RWPE1 (cell line): ENCODE measurements around the gene GLIS2.

ENCODE experiments used
- CTCF ChIA-PET: fragments of 350-600 bp; sonication (Branson Sonifier 250); formaldehyde crosslinking; extraction: SDS; loops from one replicate; lab custom pipeline; 2021; lab: Yijun Ruan, JAX
- POLR2A ChIA-PET: fragments of 400-600 bp; formaldehyde crosslinking; extraction: SDS; loops from one replicate; lab custom pipeline; 2020; ENCODE audit warnings: antibody characterized with exemption; ENCODE audit not compliant: low non-redundant PET; lab: Yijun Ruan, JAX
- DNase-seq: peaks from one replicate; pipeline ENCODE4 v3.0.0; 2012; ENCODE audit warnings: low spot score
- H3K27ac ChIP-seq: fragments of 450-650 bp; 2 replicates; pipeline ENCODE4 v1.5.1; 2017
- CTCF ChIP-seq: fragments of 450-650 bp; conservative IDR thresholded peaks from 2 replicates; pipeline ENCODE4 v1.5.1; 2017; ENCODE audit warnings: low read depth, mild to moderate bottlenecking

Gene GLIS2

GRCh38 chr16:4352843-4353242 lies 37.0 kb downstream of the GLIS2 start:
- POLR2A ChIA-PET: no interaction called here
- no peak for DNase-seq
- CTCF ChIA-PET: interaction anchor here (0.6 to 0.8 kb wide), 2 partner anchors 60 to 78 kb away, joined by 3 to 6 read pairs; no protein-coding TSS in a partner anchor
- TF ChIP-seq CTCF: no peak
- H3K27ac ChIP-seq: no peak overlapping the region

- CTCF ChIA-PET: interaction anchor here (0.8 kb wide), 1 partner anchor 78 kb away, joined by 6 read pairs; no protein-coding TSS in a partner anchor
- no peak for TF ChIP-seq CTCF
- H3K27ac ChIP-seq: no peak overlapping the region
- POLR2A ChIA-PET: no interaction called here
- no peak for DNase-seq
Measured at GRCh38 chr16:4353675-4354074, 37.8 kb downstream of the GLIS2 start.

- no peak for DNase-seq
- CTCF ChIA-PET: interaction anchor here (1.2 kb wide), 1 partner anchor 48 kb away, joined by 4 read pairs; no protein-coding TSS in a partner anchor
- H3K27ac ChIP-seq: no peak overlapping the region
- POLR2A ChIA-PET: interaction anchor here (0.6 kb wide), 1 partner anchor 15 kb away, joined by 3 read pairs; no protein-coding TSS in a partner anchor
- no peak for TF ChIP-seq CTCF
Measured at GRCh38 chr16:4354512-4355409, 38.9 kb downstream of the GLIS2 start.

- CTCF ChIA-PET: no interaction called here
- POLR2A ChIA-PET: no interaction called here
- DNase-seq: no peak
Measured at GRCh38 chr16:4356820-4357219, 41.0 kb downstream of the GLIS2 start.

GRCh38 chr16:4358236-4358635 lies 42.4 kb downstream of the GLIS2 start:
- TF ChIP-seq CTCF: no peak
- POLR2A ChIA-PET: no interaction called here
- H3K27ac ChIP-seq: peak overlapping the region; percentile 50
- CTCF ChIA-PET: interaction anchor here (0.7 to 5.3 kb wide), 4 partner anchors 11 to 45 kb away, joined by 3 to 74 read pairs (median 7); no protein-coding TSS in a partner anchor
- no peak for DNase-seq

More at GRCh38 chr16:4356820-4357219, 41.0 kb downstream of the GLIS2 start:
- TF ChIP-seq CTCF: no peak
- H3K27ac ChIP-seq: peak overlapping the region; percentile 50; the same call in 1 of the 2 replicates

- ChIA-PET CTCF (interaction anchor here (0.5 to 5.3 kb wide), 13 partner anchors 8 to 97 kb away, joined by 3 to 74 read pairs (median 5); partner anchors contain the start of gene PAM16), POLR2A (no interaction called here)
- peak; percentile 87 for TF ChIP-seq CTCF
- peak; percentile 46 for DNase-seq
- H3K27ac ChIP-seq: peak overlapping the region; percentile 22; the same call in 1 of the 2 replicates
Measured at GRCh38 chr16:4358831-4359561, 43.1 kb downstream of the GLIS2 start.
